Measurements from ENCODE around the gene FLT3.
"Not testable (repeated sequence)": the region's sequence is repeated elsewhere in the genome, so short reads cannot be mapped to it uniquely, and the experiment has no call there.

The FLT3 gene

DNA sequence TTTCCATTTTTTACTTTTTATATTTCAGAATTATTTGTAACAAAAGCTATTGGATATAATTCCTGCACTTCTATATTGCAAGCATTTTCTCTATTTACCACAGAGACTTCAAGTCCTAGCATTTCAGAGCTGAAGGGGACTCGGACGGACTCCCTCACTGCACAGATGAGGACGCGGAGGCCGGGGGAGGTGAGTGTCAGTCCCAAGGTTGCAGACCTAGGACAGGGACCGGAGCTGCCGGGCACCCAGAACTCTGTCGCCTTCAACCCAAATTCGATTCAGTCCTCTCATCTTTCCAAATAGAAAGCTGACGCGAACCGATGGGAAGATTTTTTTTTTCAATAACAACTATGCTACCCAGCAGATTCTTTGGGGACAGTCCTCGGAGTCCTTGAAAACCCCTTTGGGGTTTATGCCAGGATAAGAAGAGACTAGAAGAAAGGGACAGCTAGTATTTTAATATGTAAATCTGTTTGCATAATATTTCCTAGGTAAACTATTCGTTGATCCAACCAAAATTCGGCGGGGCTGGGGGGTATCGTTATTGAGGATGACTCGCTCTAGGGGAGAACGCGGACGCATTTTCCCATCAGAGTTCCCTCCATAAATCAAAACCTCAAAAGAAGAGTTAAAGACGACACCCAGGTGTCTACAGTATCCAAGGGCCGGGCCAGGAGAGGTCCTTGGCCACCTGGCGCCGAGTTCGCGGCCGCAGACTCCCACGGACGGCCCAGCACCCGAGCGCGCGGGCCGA is 803 bp downstream of the FLT3 start:
- DNase-seq (ENCODE audit: low spot score) = no peak

DNA sequence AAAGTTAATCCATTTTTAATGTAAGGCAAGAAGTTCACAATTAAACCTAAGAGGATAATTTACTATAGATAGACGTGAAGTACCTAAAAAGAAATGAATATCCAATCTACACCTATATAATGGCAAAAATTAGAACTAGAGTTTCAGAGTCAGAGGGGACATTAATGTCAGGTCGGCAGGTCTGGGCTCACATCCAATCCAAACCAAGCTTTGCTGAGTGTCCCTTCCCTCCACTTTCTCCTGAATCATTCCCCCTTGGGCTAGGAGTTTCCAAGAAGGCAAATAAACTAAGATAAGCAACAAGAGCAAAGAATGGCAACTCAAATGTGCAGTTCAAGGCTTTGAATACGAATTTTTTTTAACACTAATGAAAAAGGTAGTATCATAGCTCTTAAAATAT is 2.9 kb downstream of the FLT3 start:
- DNase-seq (ENCODE audit: low spot score) = no peak

DNA sequence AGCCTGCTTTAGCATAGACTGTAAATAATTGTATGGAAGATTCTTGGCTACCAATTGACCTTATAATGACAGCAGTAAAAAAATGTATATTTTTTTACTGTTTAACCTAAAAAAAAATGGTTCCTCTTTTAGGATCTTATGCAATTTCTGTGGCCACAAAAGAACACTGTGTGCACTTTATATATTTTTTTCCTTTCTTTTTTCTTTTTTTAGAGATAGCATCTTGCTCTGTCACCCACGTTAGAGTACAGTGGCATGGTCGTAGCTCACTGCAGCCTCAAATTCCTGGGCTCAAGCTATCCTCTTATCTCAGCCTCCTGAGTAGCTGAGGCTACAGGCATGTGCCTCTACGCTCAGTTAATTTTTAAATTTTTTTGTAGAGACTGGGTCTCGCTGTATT is 6.1 kb downstream of the FLT3 start:
- no peak for DNase-seq (ENCODE audit: low spot score)

DNA sequence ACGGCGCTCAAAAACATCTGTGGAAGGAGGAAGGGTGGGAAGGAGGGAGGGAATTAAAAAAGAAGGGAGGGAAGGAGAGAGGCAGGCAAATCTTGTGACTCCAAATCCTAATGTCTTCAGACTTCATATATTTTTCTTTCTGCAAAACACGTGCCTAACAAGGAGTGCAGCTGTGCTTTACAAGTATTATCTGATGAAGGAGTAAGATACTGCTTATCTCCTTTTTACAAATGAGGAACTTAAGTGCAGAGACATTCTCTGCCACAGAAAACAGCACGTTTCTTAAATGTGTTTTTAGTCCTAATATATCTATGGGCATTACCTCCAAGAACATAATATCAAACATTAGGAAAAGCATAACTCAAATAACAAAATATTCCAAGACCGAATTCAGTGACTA is 6.5 kb downstream of the FLT3 start:
- DNase-seq (ENCODE audit: low spot score) = no peak

DNA sequence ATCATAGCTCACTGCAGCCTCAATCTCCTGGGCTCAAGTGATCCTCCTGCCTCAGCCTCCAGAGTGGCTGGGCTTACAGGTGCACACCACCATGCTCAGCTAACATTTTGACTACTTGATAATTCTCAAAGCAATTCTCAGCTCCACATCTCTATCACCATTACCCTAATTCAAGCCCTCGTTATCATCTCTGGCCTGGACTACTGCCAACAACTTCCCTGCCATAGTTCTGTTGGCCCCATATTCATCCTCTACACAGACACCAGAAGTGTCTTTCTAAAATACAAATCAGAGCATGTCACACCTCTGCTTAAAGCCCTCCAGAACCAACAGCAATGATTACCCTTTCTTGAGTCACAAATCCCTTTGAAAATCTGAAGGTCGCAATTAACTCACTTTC is 7.9 kb downstream of the FLT3 start:
- no peak for DNase-seq (ENCODE audit: low spot score)

DNA sequence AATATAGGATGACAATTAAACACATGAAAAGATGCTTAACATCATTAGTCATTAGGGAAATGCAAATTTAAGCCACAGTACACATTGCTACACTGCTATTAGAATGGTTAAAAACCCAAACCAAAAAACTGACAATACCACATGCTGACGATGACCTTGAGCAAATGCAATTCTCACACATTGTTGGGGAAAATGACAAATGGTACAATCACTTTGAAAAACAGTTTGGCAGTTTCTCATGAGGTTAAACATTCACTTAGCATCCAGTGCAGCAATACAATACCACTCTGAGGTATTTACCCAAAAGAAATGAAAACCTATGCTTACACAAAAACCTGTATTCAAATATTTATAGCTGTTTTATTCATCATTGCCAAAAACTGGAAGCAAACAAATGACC is 11.3 kb downstream of the FLT3 start:
- DNase-seq (ENCODE audit: low spot score) = no peak

DNA sequence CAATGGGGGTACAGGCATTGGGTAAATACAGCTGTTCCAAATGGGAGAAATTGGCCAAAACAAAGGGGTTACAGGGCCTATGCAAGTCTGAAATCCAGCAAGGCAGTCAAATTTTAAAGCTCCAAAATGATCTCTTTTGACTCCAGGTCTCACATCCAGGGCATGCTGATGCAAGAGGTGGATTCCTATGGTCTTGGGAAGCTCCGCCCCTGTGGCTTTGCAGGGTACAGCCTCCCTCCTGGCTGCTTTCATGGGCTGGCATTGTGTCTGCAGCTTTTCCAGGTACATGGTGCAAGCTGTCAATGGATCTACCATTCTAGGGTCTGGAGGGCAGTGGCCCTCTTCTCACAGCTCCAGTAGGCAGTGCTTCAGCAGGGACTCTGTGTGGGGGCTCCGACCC is 22.6 kb downstream of the FLT3 start:
- DNase-seq (ENCODE audit: low spot score) = not testable (repeated sequence)

DNA sequence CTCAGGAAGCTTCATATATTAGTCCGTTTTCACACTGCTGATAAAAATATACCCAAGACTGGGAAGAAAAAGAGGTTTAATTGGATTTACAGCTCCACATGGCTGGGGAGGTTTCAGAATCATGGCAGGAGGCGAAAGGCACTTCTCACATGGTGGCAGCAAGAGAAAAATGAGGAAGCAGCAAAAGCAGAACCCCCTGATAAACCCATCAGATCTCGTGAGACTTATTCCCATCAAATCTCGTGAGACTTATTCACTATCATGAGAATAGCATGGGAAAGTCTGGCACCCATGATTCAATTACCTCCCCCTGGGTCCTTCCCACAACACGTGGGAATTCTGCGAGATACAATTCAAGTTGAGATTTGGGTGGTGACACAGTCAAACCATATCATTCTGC is 23.1 kb downstream of the FLT3 start:
- DNase-seq (ENCODE audit: low spot score) = no peak

DNA sequence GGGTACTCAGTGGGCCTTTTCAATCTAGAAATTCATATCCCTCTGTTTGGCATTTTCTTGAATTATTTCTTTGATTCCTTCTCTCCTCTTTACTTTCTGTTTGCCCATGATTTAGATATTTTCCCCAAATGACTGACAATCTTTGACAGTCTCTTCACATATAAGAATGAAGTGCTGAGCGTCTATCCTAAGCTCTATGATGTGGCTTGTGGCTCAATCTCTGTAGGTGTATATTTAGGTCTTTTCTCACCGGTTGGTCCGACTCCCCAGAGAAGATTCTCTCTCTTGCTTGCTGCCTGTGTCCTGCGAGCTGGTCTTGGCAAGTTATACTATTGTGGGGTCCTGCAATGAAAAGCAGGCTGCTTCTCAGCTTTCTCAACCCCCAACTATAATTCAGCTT is 29.0 kb downstream of the FLT3 start:
- DNase-seq (ENCODE audit: low spot score) = no peak

DNA sequence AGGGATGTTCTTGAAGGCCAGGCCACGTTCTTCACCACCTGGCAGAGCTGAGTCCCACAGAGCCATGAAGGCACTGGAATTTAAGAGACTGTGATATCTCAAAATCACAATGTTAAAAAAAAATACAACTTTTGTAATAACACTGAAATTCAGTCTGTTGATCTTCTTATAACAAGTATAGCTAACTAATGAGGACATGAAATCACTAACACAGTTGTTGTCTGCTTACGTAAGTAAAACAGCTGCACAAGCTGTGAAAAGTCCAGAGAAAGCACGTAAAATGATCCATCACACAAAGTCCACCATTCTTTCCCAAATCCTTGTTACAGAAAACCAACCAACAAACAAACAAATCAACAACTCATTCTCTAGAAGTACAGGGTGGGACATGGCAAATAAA is 32.9 kb downstream of the FLT3 start:
- DNase-seq (ENCODE audit: low spot score) = no peak

DNA sequence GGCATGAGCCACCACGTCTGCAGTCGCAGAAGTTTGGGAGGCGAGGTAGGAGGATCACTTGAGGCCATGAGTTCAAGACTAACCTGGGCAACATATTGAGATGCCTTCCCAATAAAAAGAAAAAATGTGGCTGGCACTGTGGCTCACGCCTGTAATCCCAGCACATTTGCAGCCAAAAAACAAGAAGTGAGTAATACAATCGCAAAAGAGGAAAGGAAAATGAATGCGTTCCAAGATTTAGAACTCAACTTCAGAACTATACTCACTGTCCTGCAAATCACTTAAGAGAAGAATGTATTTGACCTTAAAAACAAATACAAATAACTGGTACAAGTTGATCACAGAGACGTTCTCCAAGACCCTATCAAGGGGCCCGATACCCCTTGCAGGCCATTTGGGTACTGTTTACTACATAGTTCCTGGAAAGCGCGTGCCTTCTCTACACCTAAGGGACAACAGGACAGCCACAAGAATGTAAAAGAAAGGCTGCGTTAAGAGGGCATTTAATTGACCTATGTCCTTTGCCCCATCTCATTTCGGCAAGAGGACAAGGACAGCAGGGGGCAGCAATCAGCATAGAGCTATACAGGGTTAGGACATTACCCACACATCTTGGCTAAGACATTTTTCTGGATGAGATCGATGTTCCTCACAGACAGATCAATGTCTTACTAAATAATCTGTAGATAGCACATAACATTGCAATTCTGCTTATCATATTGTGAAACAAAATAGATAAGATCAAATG is 41.3 kb downstream of the FLT3 start:
- DNase-seq (ENCODE audit: low spot score) = no peak

DNA sequence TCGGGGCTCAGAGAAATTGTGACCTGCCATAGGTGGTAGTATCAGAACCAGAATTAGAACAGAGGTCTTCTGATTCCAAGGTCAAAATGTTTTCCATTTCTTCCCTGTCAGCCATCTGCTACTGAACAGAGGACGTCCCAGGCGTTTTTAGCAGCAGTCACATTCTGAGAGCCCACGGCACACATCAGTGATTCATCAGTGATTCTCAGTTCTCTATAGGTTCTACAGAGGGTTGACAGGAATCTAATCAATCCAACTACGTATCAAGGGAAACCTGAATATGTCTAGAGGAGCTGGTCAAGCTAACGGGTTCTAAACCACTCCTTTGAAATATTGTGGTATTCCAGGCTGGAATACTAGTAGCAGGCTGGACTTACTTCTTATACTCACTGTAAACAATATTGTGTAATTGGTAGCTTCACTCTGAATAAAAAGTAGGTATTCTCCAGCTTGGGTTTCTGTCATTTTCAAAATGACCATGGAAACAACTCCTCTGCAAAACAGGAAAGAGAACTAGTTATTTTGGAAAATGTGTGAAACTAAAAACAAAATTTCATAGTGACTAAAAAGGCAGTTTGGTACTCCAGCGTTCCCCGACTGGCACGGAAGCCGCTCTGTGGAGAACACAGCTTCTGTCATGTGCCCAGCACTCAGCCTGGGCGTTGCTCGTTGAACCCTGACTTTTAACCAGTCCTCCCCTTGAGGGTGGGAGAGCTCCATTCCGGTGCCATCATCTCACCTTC is 43.2 kb downstream of the FLT3 start:
- no peak for DNase-seq (ENCODE audit: low spot score)

DNA sequence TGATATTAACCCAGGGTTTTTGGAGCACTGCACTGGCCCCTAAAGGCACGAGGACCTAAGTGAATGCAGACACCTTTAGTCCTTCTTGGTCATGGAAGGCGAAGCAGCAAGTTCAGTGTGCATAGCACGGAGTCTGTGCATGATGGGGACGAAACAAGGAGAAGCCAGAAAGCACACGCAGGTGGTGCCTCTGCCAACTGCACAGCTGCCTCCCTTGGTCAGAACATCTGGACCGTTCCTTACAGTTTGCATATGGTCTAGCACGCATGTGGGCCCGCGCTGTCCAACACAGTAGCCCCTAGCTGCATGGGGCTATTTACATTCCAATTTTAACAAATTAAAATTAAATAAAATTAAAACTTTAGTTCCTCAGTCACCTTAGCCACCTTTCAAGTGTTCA is 44.0 kb downstream of the FLT3 start:
- DNase-seq (ENCODE audit: low spot score) = no peak

DNA sequence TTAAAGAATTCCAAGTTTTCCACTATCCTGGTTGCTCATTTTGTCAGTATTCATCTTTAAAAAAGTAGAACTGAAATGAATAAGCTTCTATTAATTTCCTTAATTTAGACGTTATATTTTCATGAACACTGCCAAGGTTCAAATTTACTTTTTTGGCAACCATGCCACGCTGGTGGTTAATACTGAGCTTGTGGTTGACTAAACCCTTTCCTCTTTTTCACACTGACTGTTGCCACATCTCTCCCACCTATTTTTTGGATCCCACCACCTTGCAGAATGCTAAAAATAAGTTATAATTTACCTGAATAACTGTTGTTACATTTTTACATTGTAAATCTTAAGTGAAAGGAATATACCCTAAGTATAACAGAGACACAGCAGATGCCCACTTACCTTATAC is 45.0 kb downstream of the FLT3 start:
- DNase-seq (ENCODE audit: low spot score) = no peak

DNA sequence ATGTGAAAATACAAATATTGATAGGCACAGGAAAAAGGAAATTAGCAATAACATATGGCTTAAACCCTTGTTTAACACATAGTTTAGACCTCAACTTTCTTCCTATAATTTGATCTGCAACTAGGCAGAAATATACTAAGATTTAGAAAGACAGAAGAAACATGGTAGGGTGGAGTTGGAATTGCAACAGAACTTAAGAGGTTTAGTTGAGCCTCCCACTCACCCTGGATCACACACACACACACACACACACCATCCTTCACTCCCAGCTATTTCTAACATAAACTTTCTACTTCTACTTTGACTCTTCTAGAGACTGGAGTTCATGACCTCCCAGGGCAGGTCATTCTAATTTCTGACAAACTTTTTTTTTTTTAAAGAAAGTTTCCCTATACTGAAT is 47.4 kb downstream of the FLT3 start:
- no peak for DNase-seq (ENCODE audit: low spot score)

DNA sequence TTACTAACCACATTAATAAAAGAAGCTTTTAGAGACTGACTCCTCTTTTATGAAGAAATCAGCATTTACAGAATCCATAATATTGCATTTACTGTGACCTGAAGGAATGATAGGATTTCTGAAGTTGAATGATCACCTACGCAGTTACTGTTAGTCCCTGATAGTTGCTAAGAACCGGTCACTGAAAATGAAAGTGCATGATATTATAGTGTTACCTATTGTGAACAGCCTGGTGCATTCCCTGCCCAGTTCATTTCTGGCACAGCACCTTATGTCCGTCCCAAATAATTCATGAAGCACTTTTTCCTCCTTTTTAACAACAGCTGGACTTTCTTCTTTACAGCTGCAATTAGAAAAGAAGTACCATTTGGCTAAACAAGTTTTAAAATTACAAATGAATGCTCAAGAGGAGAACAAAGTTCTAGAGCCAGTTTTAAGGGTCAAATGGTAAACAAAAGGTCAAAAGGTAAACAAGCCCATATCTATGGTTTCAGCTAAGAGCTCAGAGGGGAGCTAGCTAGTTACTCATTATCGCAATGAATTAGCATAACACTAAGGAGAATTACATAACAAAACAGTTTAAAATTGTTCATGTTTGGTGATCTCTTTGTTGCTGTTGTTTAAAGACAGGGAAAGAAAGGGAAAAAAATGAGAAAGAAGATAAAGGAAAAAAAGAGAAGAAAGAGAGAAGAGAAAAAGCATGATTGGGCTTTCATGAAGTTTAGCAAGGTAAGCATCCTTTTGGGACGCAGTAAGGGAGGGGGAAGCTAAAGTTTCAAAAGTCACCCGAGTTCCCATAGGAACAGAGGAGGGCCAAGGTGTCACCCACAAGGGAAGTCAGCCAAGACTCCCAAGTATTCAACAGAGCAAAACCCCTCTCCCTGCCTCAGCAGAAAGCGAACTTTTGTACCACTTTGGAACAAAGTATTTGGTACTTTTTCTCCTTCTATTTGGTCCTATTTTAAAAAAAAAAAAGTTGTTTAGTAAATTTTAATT is 50.2 kb downstream of the FLT3 start:
- no peak for DNase-seq (ENCODE audit: low spot score)

DNA sequence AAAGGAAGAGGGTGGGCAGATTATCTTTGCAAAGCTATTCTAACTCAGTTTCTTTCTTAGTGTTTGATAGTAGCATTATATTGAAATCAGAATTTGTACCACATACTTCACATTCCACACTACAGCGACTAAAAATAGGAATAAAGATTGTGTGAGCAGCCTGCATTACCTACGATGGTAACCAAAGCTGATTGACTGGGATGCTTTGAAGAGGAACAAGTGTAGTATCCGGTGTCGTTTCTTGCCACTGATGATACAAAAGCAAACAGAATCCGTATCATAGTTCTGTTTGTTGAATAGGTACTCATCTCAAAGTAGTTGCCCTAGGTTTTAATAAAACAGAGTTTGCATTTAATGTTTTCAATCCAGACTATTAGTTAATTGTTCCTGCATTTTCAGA is 51.2 kb downstream of the FLT3 start:
- DNase-seq (ENCODE audit: low spot score) = no peak

DNA sequence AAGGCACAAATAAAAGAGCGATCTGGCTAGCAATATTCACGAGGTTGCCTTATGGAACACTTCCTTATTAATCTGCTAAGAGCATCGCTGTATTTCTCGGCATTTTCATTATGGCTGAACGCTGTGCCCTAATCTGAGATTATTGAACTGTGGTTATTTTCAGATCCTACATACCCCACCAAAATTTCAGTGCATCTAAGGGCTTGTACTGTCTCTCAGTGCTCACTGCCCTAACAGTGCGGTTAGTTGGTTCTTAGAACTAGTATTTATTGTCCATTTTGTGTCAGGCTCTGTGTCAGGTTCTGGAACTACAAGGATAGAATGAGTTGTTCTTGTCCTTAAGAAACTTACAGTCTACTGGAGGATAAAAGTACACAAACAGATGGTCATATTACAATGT is 51.6 kb downstream of the FLT3 start:
- no peak for DNase-seq (ENCODE audit: low spot score)

DNA sequence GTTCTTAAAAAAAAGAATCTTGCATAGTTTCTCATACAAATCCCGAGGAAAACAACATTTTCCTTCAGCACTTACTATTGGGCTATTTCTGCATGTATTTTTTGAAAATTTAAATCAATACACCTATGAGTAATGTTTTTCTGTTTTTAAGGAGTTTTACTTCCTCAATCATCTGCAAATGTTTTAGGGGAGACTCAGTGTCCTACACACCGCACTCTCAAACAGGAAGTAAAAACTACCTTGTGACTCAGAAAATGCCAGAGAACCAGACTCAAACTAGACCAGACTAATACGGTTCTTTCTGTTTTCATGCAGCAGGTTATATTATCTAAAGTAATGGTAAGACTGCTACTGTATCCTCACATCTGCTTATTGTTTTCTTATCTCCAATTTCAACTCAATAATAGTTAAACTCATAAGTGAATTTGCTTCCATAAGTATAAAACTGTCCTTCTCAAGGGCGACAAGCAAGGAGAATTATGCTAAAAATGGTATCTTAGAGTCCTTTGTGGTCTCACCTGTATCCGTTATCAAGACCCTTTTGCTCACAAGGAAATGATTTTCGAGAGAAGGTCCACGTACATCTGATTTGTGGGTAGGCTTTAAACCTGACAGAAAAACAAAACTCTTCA is 52.5 kb downstream of the FLT3 start:
- DNase-seq (ENCODE audit: low spot score) = no peak

DNA sequence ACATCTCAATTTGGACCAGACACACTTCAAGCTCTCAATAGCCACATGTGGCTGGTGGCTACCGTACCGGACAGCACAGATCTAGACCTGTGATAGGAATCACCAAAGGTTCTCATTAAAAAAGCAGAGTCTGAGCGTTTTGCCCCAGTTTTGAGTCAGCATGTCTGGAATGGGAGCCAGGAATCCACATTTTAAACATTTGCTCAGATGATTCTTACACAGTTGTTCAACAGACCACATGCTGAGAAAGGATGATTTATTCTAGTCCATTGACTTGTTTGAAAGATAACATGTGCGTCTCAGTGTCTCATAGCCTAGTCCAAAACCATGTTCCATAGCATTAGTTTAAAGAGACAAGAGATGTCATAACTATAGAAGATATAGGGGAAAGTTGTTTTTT is 53.4 kb downstream of the FLT3 start:
- peak; percentile 40 for DNase-seq (ENCODE audit: low spot score)

DNA sequence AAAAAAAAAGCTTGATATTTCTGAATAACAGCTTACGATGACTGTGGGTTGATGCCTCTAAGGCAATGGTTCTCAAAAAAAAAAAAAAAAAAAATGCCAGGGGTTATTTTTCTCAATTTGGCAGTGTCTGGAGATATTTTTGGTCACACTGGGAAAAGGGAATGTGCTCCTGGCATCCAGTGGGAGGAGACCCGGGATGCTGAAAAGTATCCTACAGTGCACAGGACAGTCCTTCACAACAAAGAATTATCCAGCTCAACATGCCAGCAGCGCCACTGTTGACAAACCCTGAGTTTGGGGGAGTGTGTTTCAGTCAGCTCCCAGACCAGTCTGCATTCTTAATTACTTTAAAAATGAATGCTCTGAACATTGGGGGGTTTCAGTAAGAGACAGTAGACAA is 54.5 kb downstream of the FLT3 start:
- DNase-seq (ENCODE audit: low spot score) = no peak

Data from AG08396 (cell line).